ENCODE results near the gene OGFOD3.
"Not testable (repeated sequence)": the region's sequence is repeated elsewhere in the genome, so short reads cannot be mapped to it uniquely, and the experiment has no call there.

OGFOD3 gene

DNA sequence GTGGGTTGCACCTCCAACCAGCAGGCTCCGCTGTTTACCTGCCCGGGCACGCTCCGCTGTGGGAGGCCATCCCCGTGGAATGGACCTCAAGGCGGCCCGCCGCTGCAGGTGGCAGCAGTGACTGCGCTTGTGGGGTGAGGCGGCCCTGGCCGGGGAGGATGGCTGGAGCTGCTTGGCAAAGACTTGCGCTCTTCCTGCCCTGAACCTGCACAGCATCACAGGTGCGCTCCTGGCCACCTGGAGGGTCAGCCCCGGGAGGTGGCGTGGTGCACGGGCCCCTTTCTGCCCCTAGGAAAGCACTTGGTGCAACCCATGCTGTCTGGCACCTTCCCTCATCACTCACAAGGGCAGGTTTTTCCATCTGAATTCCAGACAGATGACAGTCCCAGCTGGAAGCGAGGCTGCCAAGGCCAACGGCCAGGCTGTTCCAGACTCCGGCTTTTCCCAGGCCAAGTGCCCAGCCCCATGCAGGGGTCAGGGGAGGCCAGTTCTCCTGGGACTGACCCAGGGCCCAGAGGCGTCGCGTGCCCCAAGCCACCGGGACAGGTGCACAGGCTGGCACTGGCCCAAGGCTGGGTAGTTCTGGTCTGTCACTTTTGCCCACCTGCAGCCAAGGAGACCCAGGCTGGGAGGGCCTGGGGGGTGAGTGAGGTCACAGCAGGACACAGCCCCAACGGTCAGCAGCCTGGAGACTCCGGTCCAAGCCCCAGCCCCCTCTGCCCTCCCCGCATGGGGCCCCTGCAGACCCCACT, 33.5 kb downstream of the OGFOD3 start:
- H2AFZ ChIP-seq (ENCODE audit: low read depth, low read length) = no peak overlapping the region
- no peaks in the 10 kb centered on the region; the same call in 1 of the 2 replicates for H3K27me3 ChIP-seq (ENCODE audit: low read depth, low read length)
- no peak overlapping the region for H3K27ac ChIP-seq (ENCODE audit: low read length)
- no peak for TF ChIP-seq EZH2phosphoT487 (IDR thresholded peaks at IDR 0.05; ENCODE audit: low read depth)
- TF ChIP-seq, protein P1, sequence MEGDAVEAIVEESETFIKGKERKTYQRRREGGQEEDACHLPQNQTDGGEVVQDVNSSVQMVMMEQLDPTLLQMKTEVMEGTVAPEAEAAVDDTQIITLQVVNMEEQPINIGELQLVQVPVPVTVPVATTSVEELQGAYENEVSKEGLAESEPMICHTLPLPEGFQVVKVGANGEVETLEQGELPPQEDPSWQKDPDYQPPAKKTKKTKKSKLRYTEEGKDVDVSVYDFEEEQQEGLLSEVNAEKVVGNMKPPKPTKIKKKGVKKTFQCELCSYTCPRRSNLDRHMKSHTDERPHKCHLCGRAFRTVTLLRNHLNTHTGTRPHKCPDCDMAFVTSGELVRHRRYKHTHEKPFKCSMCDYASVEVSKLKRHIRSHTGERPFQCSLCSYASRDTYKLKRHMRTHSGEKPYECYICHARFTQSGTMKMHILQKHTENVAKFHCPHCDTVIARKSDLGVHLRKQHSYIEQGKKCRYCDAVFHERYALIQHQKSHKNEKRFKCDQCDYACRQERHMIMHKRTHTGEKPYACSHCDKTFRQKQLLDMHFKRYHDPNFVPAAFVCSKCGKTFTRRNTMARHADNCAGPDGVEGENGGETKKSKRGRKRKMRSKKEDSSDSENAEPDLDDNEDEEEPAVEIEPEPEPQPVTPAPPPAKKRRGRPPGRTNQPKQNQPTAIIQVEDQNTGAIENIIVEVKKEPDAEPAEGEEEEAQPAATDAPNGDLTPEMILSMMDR (IDR thresholded peaks at IDR 0.05; ENCODE audit: low read depth, low read length) = no peak
- no peaks in the 10 kb centered on the region for H3K9me3 ChIP-seq (ENCODE audit: insufficient read depth, low read length)
- H3K4me3 ChIP-seq (ENCODE audit: low read length) = no peak overlapping the region
- no peaks in the 10 kb centered on the region for H3K4me1 ChIP-seq (ENCODE audit: low read length)
- H4K20me1 ChIP-seq (ENCODE audit: insufficient read depth, low read length) = no peaks in the 10 kb centered on the region
- no peak overlapping the region for H3K4me2 ChIP-seq (ENCODE audit: low read length)
- no peak overlapping the region for H3K9ac ChIP-seq (ENCODE audit: low read length)
- no peaks in the 10 kb centered on the region for H3K36me3 ChIP-seq (replicated peaks; ENCODE audit: low read depth, low read length)
- H3K79me2 ChIP-seq (ENCODE audit: low read length) = no peaks in the 10 kb centered on the region

DNA sequence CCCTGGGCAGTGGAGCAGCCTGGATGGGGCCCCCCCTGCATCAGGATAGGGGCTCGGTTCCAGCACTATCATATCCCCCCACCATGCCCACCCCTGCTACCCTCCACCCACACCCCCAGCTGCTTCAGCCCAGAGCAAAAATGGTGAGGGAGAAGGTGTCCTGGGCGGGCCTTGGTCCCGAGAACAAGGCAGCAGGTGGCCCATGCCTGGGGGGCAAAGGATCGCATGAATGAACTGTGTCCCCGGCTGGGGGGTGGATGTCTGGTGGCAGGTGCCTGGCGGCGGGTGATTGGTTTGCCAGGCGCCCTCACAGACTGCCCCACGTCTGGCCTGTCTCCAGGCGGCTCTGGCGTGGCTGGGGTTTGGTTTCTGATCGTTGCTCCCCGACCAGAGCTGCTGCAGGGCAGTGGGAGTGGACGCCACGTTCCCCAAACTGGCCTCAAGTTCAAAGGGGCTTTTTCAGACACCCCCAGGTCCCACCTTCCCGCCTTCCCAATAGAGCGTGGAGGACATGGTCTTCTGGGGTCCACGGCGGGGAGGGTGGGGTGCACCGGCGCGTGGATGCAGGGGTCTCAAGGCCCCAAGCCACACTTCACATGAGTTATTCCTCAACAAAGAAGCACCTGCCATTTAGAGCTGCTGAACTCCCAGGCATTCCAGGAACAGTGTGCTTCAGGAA, 34.2 kb downstream of the OGFOD3 start:
- H3K4me2 ChIP-seq (ENCODE audit: low read length) = no peak overlapping the region
- H3K27ac ChIP-seq (ENCODE audit: low read length) = no peak overlapping the region
- no peak overlapping the region for H3K9ac ChIP-seq (ENCODE audit: low read length)
- H4K20me1 ChIP-seq (ENCODE audit: insufficient read depth, low read length) = no peaks in the 10 kb centered on the region
- H3K36me3 ChIP-seq (replicated peaks; ENCODE audit: low read depth, low read length) = no peaks in the 10 kb centered on the region
- H2AFZ ChIP-seq (ENCODE audit: low read depth, low read length) = no peak overlapping the region
- TF ChIP-seq, protein P1 (IDR thresholded peaks at IDR 0.05; ENCODE audit: low read depth, low read length) = no peak
- no peak for TF ChIP-seq EZH2phosphoT487 (IDR thresholded peaks at IDR 0.05; ENCODE audit: low read depth)
- no peaks in the 10 kb centered on the region for H3K4me1 ChIP-seq (ENCODE audit: low read length)
- no peaks in the 10 kb centered on the region for H3K79me2 ChIP-seq (ENCODE audit: low read length)
- H3K9me3 ChIP-seq (ENCODE audit: insufficient read depth, low read length) = no peaks in the 10 kb centered on the region
- H3K27me3 ChIP-seq (ENCODE audit: low read depth, low read length) = no peaks in the 10 kb centered on the region; the same call in 1 of the 2 replicates
- H3K4me3 ChIP-seq (ENCODE audit: low read length) = no peak overlapping the region

DNA sequence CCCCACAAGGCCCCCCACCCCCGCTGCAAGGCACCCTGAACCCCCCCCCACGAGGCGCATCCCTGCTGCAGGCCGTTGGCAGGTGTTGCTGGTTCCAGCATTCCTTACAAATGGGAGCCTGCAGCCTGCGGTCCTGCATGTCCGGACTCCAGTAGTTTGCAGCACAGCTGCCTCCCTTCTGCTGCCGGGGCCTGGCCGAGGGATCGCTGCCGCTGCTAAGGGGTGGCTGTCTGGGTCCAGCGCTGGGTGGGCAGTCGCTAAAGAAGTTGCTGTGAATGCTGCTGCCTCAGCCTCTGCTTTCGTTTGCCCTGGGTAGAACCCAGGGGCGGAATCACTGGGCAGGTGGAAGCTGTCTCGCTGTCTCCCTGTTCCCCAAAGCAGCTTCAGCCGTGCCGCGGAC, 35.0 kb downstream of the OGFOD3 start:
- Histone ChIP-seq H3K4me1 (ENCODE audit: low read length) (no peaks in the 10 kb centered on the region), H3K27me3 (ENCODE audit: low read depth, low read length) (peaks cover 4% of the 10 kb centered on the region), H3K79me2 (ENCODE audit: low read length) (no peaks in the 10 kb centered on the region), H3K36me3 (replicated peaks; ENCODE audit: low read depth, low read length) (no peaks in the 10 kb centered on the region), H3K27ac (ENCODE audit: low read length) (no peak overlapping the region), H2AFZ (ENCODE audit: low read depth, low read length) (no peak overlapping the region), H3K9ac (ENCODE audit: low read length) (no peak overlapping the region), H4K20me1 (ENCODE audit: insufficient read depth, low read length) (no peaks in the 10 kb centered on the region), H3K4me3 (ENCODE audit: low read length) (no peak overlapping the region), H3K4me2 (ENCODE audit: low read length) (no peak overlapping the region), H3K9me3 (ENCODE audit: insufficient read depth, low read length) (no peaks in the 10 kb centered on the region)
- no peak for TF ChIP-seq EZH2phosphoT487 (IDR thresholded peaks at IDR 0.05; ENCODE audit: low read depth)
- TF ChIP-seq, protein P1 (IDR thresholded peaks at IDR 0.05; ENCODE audit: low read depth, low read length) = no peak

DNA sequence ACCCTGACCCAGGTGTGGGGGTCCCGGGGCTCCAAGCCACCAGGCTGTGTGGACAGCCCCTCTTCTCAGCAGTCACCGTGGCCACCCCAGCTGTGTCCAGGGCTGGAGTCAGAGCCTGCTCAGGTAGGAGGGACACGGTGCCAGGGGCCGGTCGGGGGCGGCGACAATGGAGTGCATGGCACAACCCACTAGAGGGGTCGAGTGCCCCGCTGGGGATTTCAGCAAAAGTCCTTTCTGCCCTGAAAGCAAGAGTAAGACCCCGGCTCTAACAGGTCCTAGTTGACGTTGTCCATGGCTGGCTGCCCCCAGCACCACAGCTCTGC, 35.5 kb downstream of the OGFOD3 start:
- no peaks in the 10 kb centered on the region for H3K4me1 ChIP-seq (ENCODE audit: low read length)
- no peaks in the 10 kb centered on the region for H3K36me3 ChIP-seq (replicated peaks; ENCODE audit: low read depth, low read length)
- H3K27me3 ChIP-seq (ENCODE audit: low read depth, low read length) = peaks cover 4% of the 10 kb centered on the region
- H3K4me2 ChIP-seq (ENCODE audit: low read length) = no peak overlapping the region
- H3K9me3 ChIP-seq (ENCODE audit: insufficient read depth, low read length) = no peaks in the 10 kb centered on the region
- no peak overlapping the region for H3K27ac ChIP-seq (ENCODE audit: low read length)
- no peak overlapping the region for H3K4me3 ChIP-seq (ENCODE audit: low read length)
- TF ChIP-seq, protein P1 (IDR thresholded peaks at IDR 0.05; ENCODE audit: low read depth, low read length) = no peak
- TF ChIP-seq EZH2phosphoT487 (IDR thresholded peaks at IDR 0.05; ENCODE audit: low read depth) = no peak
- no peaks in the 10 kb centered on the region for H4K20me1 ChIP-seq (ENCODE audit: insufficient read depth, low read length)
- H3K9ac ChIP-seq (ENCODE audit: low read length) = no peak overlapping the region
- H2AFZ ChIP-seq (ENCODE audit: low read depth, low read length) = no peak overlapping the region
- H3K79me2 ChIP-seq (ENCODE audit: low read length) = no peaks in the 10 kb centered on the region

DNA sequence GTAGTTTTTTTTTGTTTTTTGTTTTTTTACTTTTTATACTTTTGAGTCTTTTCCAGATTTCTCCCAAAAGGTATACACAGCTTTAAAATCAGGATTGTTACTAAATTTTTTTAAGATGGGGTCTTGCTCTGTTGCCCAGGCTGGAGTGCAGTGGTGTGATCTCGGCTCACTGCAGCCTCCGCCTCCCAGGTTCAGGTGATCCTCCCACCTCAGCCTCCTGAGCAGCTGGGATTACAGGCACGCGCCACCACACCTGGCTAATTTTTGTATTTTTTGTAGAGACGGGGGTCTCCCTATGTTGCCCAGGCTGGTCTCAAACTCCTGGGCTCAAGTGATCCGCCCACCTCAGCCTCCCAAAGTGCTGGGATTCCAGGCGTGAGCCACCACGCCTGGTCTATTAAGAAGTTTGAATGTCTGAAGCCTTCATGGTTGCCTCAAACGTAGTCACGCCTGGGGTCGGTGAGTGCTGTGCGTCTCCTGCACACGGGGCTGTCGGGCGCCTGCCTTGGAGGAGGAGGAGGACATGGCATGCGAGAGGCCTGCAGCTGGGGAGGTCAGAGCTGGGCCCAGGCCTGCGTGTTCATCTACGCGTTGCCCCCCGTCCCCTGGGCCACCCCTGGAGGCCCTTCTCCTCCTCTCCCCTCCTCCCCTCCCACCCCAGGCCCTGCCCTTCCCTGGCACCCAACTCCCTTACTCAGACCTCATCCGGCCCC, 36.0 kb downstream of the OGFOD3 start:
- H3K4me2 ChIP-seq (ENCODE audit: low read length); H4K20me1 ChIP-seq (ENCODE audit: insufficient read depth, low read length); H3K4me1 ChIP-seq (ENCODE audit: low read length); H3K9ac ChIP-seq (ENCODE audit: low read length); H3K79me2 ChIP-seq (ENCODE audit: low read length); H3K9me3 ChIP-seq (ENCODE audit: insufficient read depth, low read length); H3K4me3 ChIP-seq (ENCODE audit: low read length); H3K27ac ChIP-seq (ENCODE audit: low read length); H3K27me3 ChIP-seq (ENCODE audit: low read depth, low read length); H2AFZ ChIP-seq (ENCODE audit: low read depth, low read length); H3K36me3 ChIP-seq (replicated peaks; ENCODE audit: low read depth, low read length): not testable (repeated sequence)

DNA sequence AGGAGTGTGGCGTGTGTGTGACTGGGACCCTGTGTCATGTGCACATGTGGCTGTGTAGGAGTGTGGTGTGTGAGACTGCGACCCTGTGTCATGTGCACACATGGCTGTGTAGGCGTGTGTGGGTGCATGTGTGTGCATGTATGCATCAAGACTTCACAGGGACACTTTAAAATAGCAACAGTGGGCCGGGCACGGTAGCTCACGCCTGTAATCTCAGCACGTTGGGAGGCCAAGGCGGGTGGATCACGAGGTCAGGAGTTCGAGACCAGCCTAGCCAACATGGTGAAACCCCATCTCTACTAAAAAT, 36.7 kb downstream of the OGFOD3 start:
- H3K27me3 ChIP-seq (ENCODE audit: low read depth, low read length); H3K4me1 ChIP-seq (ENCODE audit: low read length); H4K20me1 ChIP-seq (ENCODE audit: insufficient read depth, low read length); H3K27ac ChIP-seq (ENCODE audit: low read length); H3K79me2 ChIP-seq (ENCODE audit: low read length); H3K4me3 ChIP-seq (ENCODE audit: low read length); H3K36me3 ChIP-seq (replicated peaks; ENCODE audit: low read depth, low read length); H3K4me2 ChIP-seq (ENCODE audit: low read length); H3K9ac ChIP-seq (ENCODE audit: low read length); H3K9me3 ChIP-seq (ENCODE audit: insufficient read depth, low read length); H2AFZ ChIP-seq (ENCODE audit: low read depth, low read length): not testable (repeated sequence)
